ENCODE measurements around the gene KCNH2.

The KCNH2 gene

DNA sequence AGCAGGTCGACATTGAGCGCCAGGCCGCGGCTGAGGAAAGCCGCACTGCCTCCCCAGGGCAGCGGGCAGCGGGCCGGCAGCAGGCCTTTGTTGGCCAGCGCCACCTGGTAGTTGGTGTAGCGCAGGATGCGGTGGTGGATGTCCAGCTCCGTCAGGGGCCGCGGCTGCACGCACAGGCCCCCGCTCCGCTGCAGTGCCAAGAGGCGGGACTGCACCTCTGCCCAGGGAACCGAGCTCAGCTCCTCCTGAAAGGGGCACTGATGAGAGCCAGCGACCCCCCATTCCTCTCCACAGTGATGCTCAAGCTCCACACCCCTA is 41.0 kb upstream of the KCNH2 start:
- TF ChIP-seq, protein P1, sequence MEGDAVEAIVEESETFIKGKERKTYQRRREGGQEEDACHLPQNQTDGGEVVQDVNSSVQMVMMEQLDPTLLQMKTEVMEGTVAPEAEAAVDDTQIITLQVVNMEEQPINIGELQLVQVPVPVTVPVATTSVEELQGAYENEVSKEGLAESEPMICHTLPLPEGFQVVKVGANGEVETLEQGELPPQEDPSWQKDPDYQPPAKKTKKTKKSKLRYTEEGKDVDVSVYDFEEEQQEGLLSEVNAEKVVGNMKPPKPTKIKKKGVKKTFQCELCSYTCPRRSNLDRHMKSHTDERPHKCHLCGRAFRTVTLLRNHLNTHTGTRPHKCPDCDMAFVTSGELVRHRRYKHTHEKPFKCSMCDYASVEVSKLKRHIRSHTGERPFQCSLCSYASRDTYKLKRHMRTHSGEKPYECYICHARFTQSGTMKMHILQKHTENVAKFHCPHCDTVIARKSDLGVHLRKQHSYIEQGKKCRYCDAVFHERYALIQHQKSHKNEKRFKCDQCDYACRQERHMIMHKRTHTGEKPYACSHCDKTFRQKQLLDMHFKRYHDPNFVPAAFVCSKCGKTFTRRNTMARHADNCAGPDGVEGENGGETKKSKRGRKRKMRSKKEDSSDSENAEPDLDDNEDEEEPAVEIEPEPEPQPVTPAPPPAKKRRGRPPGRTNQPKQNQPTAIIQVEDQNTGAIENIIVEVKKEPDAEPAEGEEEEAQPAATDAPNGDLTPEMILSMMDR (conservative IDR thresholded peaks at IDR 0.05): no peak
- H3K27ac ChIP-seq: peak overlapping the region; percentile 59

DNA sequence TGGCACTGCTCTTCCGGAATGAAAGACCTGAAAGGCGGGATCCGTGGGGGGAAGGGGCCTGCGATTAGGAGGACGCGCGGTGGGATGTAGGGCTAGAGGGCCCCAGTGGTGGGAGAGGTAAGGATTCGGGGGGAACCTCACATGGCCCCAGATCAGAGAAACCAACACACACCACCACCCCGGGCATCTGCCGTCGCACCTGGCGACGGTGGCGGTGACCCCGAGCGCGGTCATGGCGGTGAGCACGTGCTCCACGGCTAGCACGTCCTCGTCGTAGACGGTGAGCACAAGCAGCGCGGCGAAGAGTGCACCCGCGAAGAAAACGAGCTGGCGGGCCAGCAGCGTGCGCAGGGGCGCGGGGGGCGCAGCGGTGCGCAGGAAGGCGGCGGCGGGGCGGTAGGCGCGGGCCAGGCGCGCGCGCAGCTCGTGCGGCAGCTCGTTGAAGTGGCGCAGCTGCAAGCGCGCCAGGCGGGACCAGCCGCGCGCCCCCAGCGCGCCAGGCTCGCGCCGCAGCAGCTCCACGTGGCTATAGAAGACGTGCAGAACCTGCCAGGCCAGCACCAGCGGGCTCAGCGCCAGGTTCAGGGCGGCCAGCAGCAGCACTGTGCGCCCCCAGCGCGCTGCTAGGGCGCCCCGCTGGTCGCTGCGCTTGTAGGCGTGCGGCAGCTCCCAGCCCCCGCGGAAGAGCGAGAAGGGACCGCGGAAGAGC is 40.5 kb upstream of the KCNH2 start:
- H3K27ac ChIP-seq: peak overlapping the region; percentile 59
- TF ChIP-seq, protein P1 (conservative IDR thresholded peaks at IDR 0.05): peak; percentile 60

DNA sequence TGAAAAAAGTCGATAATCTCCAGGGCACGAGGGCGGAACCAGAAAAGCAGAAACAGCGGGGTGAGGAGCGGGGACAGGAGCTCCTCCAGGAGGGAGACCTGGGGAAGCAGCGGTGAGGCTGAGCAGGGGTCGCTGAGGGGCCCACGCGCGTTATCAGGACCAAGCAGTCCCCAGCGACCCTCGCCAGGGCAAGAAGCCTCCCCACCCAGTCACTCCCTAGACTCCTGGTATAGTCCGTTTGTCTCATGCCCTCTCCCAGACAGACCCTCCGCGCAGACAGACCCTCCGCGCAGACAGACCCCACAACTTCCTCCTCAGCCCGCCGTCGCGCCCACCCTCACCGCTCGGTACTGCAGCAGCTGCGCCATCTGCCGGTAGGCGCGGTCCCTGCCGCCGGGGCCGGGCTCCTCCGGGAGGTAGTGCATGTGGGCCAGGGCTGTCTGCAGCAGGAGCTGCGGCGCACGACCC is 39.9 kb upstream of the KCNH2 start:
- H3K27ac ChIP-seq: peak overlapping the region; percentile 59; the same call in 1 of the 2 replicates
- TF ChIP-seq, protein P1 (conservative IDR thresholded peaks at IDR 0.05): peak; percentile 95

DNA sequence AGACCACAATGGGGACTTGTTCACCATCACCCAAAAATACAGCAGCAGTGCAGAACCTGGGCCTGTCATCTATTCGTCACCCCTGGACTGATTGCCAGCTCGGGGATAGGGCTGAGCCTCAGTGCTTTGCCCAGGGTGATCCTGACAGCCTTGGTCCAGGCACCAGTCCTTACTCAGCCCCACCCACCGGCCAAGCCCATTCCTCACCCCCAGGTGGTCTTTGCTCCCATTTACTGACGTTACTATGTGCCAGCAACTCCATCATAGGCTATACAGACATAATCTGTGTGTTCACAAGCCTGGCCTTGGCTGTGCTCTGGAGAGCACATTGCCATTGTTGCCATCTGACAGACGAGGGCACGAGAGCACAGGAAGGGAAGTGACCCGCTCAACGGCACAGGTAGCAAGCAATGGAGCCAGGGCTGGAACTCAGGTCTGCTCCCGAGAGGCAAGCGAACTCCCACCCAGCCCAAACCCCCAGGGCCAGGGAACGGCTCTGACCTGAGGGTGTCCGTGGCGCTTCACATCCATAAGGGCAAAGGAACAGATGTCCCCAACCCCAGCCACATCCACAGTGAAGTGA is 39.3 kb upstream of the KCNH2 start:
- TF ChIP-seq, protein P1 (conservative IDR thresholded peaks at IDR 0.05): no peak
- H3K27ac ChIP-seq: peak overlapping the region; percentile 59; the same call in 1 of the 2 replicates

DNA sequence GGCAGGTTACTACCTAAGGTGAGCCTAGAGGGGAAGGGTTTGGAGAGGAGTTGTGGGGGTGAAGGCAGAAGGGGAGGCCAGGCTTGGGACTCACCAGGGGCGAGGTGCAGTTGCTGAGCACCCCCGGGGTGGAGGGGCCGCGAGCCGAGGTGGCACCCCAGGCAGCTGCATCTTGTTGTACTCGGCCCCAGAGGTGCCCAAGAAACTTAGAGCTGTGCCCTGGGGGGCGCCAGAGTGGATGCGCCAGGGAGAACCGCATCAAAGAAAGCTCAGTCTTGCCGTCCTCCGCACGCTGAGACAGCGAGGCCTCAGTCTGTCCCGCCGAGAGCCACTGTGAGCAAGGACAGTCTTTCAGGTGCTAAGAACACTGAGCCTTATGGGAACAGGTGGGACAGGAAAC is 38.8 kb upstream of the KCNH2 start:
- TF ChIP-seq, protein P1 (conservative IDR thresholded peaks at IDR 0.05): no peak
- H3K27ac ChIP-seq: no peak overlapping the region

DNA sequence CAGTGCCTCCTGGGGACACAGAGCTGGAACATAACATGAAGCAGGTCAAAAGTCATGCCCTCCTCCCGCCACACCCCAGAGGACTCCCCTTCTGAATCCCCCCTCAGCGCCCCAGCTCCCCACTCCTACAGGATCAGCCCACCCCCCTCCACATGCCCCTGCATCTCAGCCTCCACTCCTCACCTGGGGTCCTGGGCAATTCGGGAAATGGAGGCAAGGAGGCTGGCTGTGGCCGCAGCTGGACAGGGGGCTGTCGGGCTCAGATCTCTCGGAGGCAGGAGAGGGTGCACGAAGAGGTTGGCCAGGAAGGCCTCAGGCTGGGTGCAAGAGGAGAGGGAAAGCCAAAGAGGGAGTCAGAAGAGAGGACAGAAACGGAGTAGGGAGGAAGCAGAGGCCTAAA is 38.4 kb upstream of the KCNH2 start:
- no peak overlapping the region for H3K27ac ChIP-seq
- TF ChIP-seq, protein P1 (conservative IDR thresholded peaks at IDR 0.05): no peak

DNA sequence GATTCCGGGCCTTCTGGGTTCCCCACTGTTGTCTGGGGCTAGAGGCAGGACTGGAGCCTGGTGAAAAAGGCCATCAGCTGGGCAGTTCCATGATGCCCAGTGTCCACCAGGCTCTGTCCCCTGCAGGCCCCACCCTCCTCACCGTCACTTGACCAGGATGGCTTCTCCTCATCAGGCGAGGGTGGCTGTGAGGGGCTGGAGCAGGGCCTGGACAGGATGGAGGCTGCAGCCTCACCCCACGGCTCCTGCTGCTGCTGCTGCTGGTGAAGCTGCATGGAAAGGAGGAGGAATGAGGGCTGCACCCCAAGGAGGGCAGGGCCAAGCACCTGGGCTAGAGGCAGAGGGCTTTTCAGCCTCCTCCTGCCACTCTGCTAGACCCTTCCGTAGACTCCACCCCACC is 37.8 kb upstream of the KCNH2 start:
- TF ChIP-seq, protein P1 (conservative IDR thresholded peaks at IDR 0.05): no peak
- H3K27ac ChIP-seq: no peak overlapping the region

Data from VCaP (cell line).